Large intestine (tissue), 3 donors: ENCODE measurements around the gene LRGUK. TPM values are rescaled to one million over a fixed set of nuclear protein-coding genes. Genes with fewer than 3 reads are reported as not detected.

Experiments
- DNase-seq, 2 donors: peaks; one replicate each; pipeline versions ENCODE4 v3.0.0 to v3.0.0-alpha.2; 2013
- H3K27ac ChIP-seq: one replicate; pipeline ENCODE4 v1.5.1; 2013; ENCODE audit warnings: low read length
- H3K27me3 ChIP-seq: 2 replicates; pipeline ENCODE4 v1.6.1; 2013; ENCODE audit warnings: low read length; ENCODE audit not compliant: control insufficient read depth, insufficient read depth
- H3K36me3 ChIP-seq: 2 replicates; pipeline ENCODE4 v1.6.1; 2013; ENCODE audit warnings: low read length; ENCODE audit not compliant: control insufficient read depth, insufficient read depth
- H3K4me1 ChIP-seq: one replicate; pipeline ENCODE4 v1.6.1; 2013; ENCODE audit warnings: low read length; ENCODE audit not compliant: control insufficient read depth, insufficient read depth
- H3K4me3 ChIP-seq: one replicate; pipeline ENCODE4 v1.5.1; 2013; ENCODE audit warnings: low read length
- H3K9me3 ChIP-seq: one replicate; pipeline ENCODE4 v1.6.1; 2013; ENCODE audit warnings: mild to moderate bottlenecking, low read depth, low read length, moderate library complexity; ENCODE audit not compliant: control insufficient read depth
- WGBS: methylation state at CpG from one replicate; pipeline ENCODE4 v1.1.5; 2013; ENCODE audit warnings: low lambda C conversion rate; ENCODE audit not compliant: insufficient coverage; 5-methylcytosine and 5-hydroxymethylcytosine counted together
- polyA plus RNA-seq: library from polyadenylated mRNA; unstranded; fragments of 120-200 nt; gene quantifications from one replicate; pipeline ENCODE4 v1.2.1, GENCODE V29; 2013

LRGUK gene
- polyA plus RNA-seq, 1 donor: 0.30 TPM

GRCh38 chr7:134200970-134201369, 73.8 kb downstream of the LRGUK start:
- no peak for DNase-seq
- H3K4me1 ChIP-seq: no peaks in the 10 kb centered on the region
- WGBS: 100% methylated on average over 1 of the region's 5 CpGs
- H3K9me3 ChIP-seq: no peaks in the 10 kb centered on the region
- H3K27ac ChIP-seq: no peak overlapping the region
- H3K27me3 ChIP-seq: no peaks in the 10 kb centered on the region
- no peak overlapping the region for H3K4me3 ChIP-seq
- no peaks in the 10 kb centered on the region for H3K36me3 ChIP-seq

GRCh38 chr7:134201569-134202261, 74.6 kb downstream of the LRGUK start:
- Histone ChIP-seq H3K27me3 (no peaks in the 10 kb centered on the region), H3K36me3 (no peaks in the 10 kb centered on the region), H3K4me3 (no peak overlapping the region), H3K4me1 (no peaks in the 10 kb centered on the region), H3K9me3 (no peaks in the 10 kb centered on the region), H3K27ac (no peak overlapping the region)
- WGBS: no CpG with 5 or more reads among the region's 7 CpGs
- no peak for DNase-seq

- DNase-seq: no peak
- no peak overlapping the region for H3K4me3 ChIP-seq
- no CpG with 5 or more reads among the region's 4 CpGs for WGBS
- no peaks in the 10 kb centered on the region for H3K4me1 ChIP-seq
- no peaks in the 10 kb centered on the region for H3K27me3 ChIP-seq
- H3K9me3 ChIP-seq: no peaks in the 10 kb centered on the region
- no peak overlapping the region for H3K27ac ChIP-seq
- H3K36me3 ChIP-seq: no peaks in the 10 kb centered on the region
Observed at GRCh38 chr7:134203186-134203889, 76.2 kb downstream of the LRGUK start.

GRCh38 chr7:134209322-134210015, 82.3 kb downstream of the LRGUK start:
- Histone ChIP-seq H3K27me3 (no peaks in the 10 kb centered on the region), H3K4me1 (no peaks in the 10 kb centered on the region), H3K27ac (no peak overlapping the region), H3K36me3 (no peaks in the 10 kb centered on the region), H3K9me3 (no peaks in the 10 kb centered on the region), H3K4me3 (no peak overlapping the region)
- WGBS: no CpG with 5 or more reads among the region's 16 CpGs
- no peak for DNase-seq

GRCh38 chr7:134210227-134210626, 83.1 kb downstream of the LRGUK start:
- no peak overlapping the region for H3K4me3 ChIP-seq
- DNase-seq: no peak
- WGBS: no CpG with 5 or more reads among the region's 8 CpGs
- no peaks in the 10 kb centered on the region for H3K36me3 ChIP-seq
- no peaks in the 10 kb centered on the region for H3K27me3 ChIP-seq
- no peak overlapping the region for H3K27ac ChIP-seq
- no peaks in the 10 kb centered on the region for H3K9me3 ChIP-seq
- no peaks in the 10 kb centered on the region for H3K4me1 ChIP-seq

- Histone ChIP-seq H3K4me1 (no peaks in the 10 kb centered on the region), H3K27me3 (no peaks in the 10 kb centered on the region), H3K9me3 (no peaks in the 10 kb centered on the region), H3K4me3 (no peak overlapping the region), H3K27ac (no peak overlapping the region), H3K36me3 (no peaks in the 10 kb centered on the region)
- no peak for DNase-seq
- 93% methylated on average over 3 of the region's 7 CpGs for WGBS
Observed at GRCh38 chr7:134210976-134211663, 84.0 kb downstream of the LRGUK start.

- Histone ChIP-seq H3K36me3 (no peaks in the 10 kb centered on the region), H3K9me3 (no peaks in the 10 kb centered on the region), H3K4me1 (no peaks in the 10 kb centered on the region), H3K4me3 (no peak overlapping the region), H3K27ac (no peak overlapping the region), H3K27me3 (no peaks in the 10 kb centered on the region)
- DNase-seq: no peak
Observed at GRCh38 chr7:134211817-134212216, 84.7 kb downstream of the LRGUK start.

GRCh38 chr7:134212576-134213546, 85.7 kb downstream of the LRGUK start:
- DNase-seq: no peak
- Histone ChIP-seq H3K9me3 (no peaks in the 10 kb centered on the region), H3K27ac (no peak overlapping the region), H3K4me3 (no peak overlapping the region), H3K36me3 (no peaks in the 10 kb centered on the region), H3K27me3 (no peaks in the 10 kb centered on the region), H3K4me1 (no peaks in the 10 kb centered on the region)
- whole genome bisulfite sequencing: 90% methylated on average over 6 of the region's 13 CpGs

- H3K9me3 ChIP-seq: no peaks in the 10 kb centered on the region
- no peaks in the 10 kb centered on the region for H3K36me3 ChIP-seq
- no peak overlapping the region for H3K4me3 ChIP-seq
- H3K4me1 ChIP-seq: no peaks in the 10 kb centered on the region
- no peaks in the 10 kb centered on the region for H3K27me3 ChIP-seq
- no peak overlapping the region for H3K27ac ChIP-seq
- WGBS: no CpG with 5 or more reads among the region's 3 CpGs
- no peak for DNase-seq
Observed at GRCh38 chr7:134220236-134220635, 93.1 kb downstream of the LRGUK start.
